Measurements from ENCODE around the gene ZNF787.

Gene ZNF787

DNA sequence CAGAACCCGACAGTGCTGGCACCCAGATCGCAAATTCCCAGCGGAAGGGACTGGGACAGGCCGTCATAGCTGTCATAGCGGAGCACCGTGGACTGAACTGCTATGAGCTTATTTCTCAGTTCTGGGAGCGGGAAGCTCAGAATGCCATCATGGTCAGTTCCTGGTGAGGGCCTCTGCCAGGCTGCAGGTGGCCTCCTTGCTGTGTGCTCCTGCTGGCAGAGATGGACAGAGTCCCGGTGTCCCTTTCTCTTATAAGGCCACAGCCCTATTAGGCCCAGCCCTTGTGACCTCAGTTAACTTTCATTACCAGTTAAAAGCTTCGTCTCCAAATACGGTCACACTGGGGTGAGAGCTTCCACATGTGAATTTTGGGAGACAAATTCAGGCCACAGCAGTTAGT is 24.6 kb upstream of the ZNF787 start:
- no peak for TF ChIP-seq L3MBTL2 (conservative IDR thresholded peaks at IDR 0.05)
- TF ChIP-seq, protein P1, sequence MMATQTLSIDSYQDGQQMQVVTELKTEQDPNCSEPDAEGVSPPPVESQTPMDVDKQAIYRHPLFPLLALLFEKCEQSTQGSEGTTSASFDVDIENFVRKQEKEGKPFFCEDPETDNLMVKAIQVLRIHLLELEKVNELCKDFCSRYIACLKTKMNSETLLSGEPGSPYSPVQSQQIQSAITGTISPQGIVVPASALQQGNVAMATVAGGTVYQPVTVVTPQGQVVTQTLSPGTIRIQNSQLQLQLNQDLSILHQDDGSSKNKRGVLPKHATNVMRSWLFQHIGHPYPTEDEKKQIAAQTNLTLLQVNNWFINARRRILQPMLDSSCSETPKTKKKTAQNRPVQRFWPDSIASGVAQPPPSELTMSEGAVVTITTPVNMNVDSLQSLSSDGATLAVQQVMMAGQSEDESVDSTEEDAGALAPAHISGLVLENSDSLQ (IDR thresholded peaks at IDR 0.05), result no peak
- no peak for TF ChIP-seq SUZ12 (IDR thresholded peaks at IDR 0.05)
- no peak for TF ChIP-seq ARNT (IDR thresholded peaks at IDR 0.05)
- TF ChIP-seq TARDBP (IDR thresholded peaks at IDR 0.05), result no peak
- TF ChIP-seq FOXK2 (IDR thresholded peaks at IDR 0.05), result no peak
- ChIA-PET CTCF (interaction anchor here (0.6 kb wide), 1 partner anchor 1229 kb away, joined by 4 read pairs; no protein-coding TSS in a partner anchor), POLR2A (interaction anchor here (0.8 to 1.1 kb wide), 2 partner anchors 9 to 25 kb away, joined by 3 read pairs; partner anchors contain the start of gene ZNF787)
- no peak for DNase-seq (ENCODE audit: extremely low spot score)

DNA sequence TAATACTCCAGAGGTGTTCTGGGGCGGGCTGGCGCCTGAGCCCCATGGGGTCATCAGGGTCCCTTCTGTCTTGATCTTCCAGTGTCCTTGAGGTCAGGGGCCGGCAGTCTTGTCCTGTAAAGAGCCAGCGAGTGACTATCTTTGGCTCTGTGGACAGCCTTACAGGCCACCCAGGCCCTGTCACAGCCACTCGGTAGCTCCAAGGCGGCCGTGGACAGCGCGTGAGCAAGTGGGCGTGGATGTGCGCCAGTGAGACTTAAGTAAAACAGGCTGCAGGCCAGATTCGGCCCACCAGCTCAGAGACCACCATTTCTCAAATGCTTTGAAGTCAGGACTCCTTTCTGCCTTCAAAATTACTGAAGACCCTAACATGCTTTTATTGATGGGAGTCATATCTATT is 23.7 kb upstream of the ZNF787 start:
- CTCF ChIA-PET, result no interaction called here
- DNase-seq (ENCODE audit: extremely low spot score), result no peak
- POLR2A ChIA-PET, result interaction anchor here (0.8 kb wide), 1 partner anchor 24 kb away, joined by 3 read pairs; the partner anchor contains the start of gene ZNF787
- no peak for TF ChIP-seq LEF1 (IDR thresholded peaks at IDR 0.05; ENCODE audit: borderline replicate concordance)
- TF ChIP-seq TARDBP (IDR thresholded peaks at IDR 0.05), result no peak
- no peak for TF ChIP-seq FOXK2 (IDR thresholded peaks at IDR 0.05)
- TF ChIP-seq ARNT (IDR thresholded peaks at IDR 0.05), result no peak
- TF ChIP-seq ELF4 (IDR thresholded peaks at IDR 0.05), result no peak
- no peak for TF ChIP-seq FOXM1 (IDR thresholded peaks at IDR 0.05; ENCODE audit: borderline replicate concordance)
- TF ChIP-seq, protein P1 (IDR thresholded peaks at IDR 0.05), result no peak
- TF ChIP-seq BHLHE40 (IDR thresholded peaks at IDR 0.05; ENCODE audit: borderline replicate concordance), result no peak
- no peak for TF ChIP-seq HDGF (IDR thresholded peaks at IDR 0.05; ENCODE audit: borderline replicate concordance)
- TF ChIP-seq FOXA1 (IDR thresholded peaks at IDR 0.05), result no peak
- no peak for TF ChIP-seq ZNF384 (IDR thresholded peaks at IDR 0.05)
- TF ChIP-seq SP1 (IDR thresholded peaks at IDR 0.05), result no peak
- no peak for TF ChIP-seq L3MBTL2 (conservative IDR thresholded peaks at IDR 0.05)
- TF ChIP-seq SUZ12 (IDR thresholded peaks at IDR 0.05), result no peak
- no peak for TF ChIP-seq CTBP1 (IDR thresholded peaks at IDR 0.05; ENCODE audit: borderline replicate concordance)
- TF ChIP-seq NFRKB (IDR thresholded peaks at IDR 0.05), result no peak

DNA sequence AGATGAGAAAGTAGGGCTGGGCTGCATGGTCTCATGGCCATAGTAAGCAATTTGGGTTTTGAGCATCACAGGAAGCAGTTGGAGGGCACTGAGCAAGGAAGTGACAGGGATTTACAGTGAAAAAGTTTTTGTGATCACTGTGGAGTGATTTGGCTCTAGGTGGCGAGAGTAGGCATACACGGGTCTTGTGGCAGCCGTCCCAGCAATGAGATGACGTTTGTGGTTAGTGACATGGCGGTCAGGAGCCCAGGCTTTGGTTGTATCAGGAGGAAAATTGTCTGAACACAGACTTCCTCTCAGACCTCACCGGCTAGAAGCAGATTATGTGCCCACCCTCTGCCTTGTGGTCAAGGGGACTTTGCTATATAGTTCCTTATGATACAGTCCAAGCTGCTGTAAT is 23.3 kb upstream of the ZNF787 start:
- ChIA-PET POLR2A (no interaction called here), CTCF (no interaction called here)
- DNase-seq (ENCODE audit: extremely low spot score), result no peak
- TF ChIP-seq SUZ12 (IDR thresholded peaks at IDR 0.05), result no peak
- no peak for TF ChIP-seq ARNT (IDR thresholded peaks at IDR 0.05)
- TF ChIP-seq L3MBTL2 (conservative IDR thresholded peaks at IDR 0.05), result no peak
- TF ChIP-seq, protein P1 (IDR thresholded peaks at IDR 0.05), result no peak
- TF ChIP-seq FOXM1 (IDR thresholded peaks at IDR 0.05; ENCODE audit: borderline replicate concordance), result no peak
- no peak for TF ChIP-seq BHLHE40 (IDR thresholded peaks at IDR 0.05; ENCODE audit: borderline replicate concordance)
- TF ChIP-seq SP1 (IDR thresholded peaks at IDR 0.05), result no peak
- no peak for TF ChIP-seq CTBP1 (IDR thresholded peaks at IDR 0.05; ENCODE audit: borderline replicate concordance)
- TF ChIP-seq NFRKB (IDR thresholded peaks at IDR 0.05), result no peak
- TF ChIP-seq HDGF (IDR thresholded peaks at IDR 0.05; ENCODE audit: borderline replicate concordance), result no peak
- TF ChIP-seq FOXA1 (IDR thresholded peaks at IDR 0.05), result no peak
- no peak for TF ChIP-seq TARDBP (IDR thresholded peaks at IDR 0.05)

DNA sequence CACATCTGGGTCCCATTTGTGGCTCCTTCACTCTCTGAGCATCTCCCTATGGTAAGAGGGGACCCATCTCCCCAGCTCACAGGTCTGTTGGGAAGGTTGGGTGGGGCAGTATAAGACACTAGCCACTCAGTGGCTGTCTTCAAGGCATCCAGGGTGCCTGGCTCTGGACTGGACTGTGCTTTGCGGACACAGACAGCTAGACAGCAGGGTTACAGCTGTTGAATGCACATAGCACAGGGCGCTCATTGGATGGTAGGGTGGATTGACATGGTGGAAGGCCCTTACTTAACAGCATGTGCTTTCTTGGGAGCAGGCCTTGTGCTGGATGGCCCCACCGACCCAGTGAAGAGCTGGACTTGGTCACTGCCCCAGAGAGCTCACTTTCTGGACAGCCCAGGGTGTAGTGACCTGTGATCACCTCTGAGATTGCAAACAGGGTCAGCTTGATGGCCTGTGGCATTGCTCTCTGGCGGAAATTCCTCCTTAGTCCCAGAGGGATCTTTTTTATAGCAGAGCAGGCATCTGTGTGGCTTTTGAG is 21.9 kb upstream of the ZNF787 start:
- no peak for DNase-seq (ENCODE audit: extremely low spot score)
- CTCF ChIA-PET, result no interaction called here
- no peak for TF ChIP-seq ELF4 (IDR thresholded peaks at IDR 0.05)
- POLR2A ChIA-PET, result no interaction called here

DNA sequence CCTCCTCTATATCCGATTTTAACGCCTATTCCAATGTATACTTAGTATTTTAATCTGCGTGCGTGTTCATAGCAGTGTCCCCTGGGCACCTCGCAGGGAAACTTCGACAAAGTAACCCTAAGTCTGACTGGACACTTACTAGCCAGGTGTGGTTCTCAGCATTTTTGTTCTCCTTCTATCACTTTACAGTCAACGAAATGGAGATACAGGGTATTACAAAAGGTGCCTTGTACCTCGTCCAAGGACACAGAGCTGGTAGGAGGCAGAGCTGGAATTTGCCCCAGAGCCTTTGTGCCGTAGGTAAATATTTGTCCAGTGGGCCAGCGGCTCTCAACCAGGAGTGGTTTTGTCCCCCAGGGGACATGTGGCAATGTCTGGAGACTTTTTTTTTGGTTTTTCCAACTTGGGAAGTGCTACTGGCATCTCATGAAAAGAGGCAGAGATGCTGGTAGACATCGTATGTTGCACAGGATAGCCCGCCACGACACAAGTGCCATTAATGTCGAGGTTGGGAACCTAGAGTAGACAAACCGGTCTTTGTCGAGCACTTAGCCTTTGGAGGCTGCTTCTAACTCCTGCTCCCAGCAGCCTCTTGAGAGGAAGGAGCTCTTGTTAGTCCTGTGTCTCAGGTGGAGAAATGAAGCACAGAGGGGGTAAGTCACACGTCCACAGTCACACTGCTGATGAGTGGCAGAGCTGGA is 21.1 kb upstream of the ZNF787 start:
- TF ChIP-seq ELF4 (IDR thresholded peaks at IDR 0.05), result no peak
- TF ChIP-seq LEF1 (IDR thresholded peaks at IDR 0.05; ENCODE audit: borderline replicate concordance), result no peak
- no peak for DNase-seq (ENCODE audit: extremely low spot score)
- ChIA-PET POLR2A (no interaction called here), CTCF (no interaction called here)

DNA sequence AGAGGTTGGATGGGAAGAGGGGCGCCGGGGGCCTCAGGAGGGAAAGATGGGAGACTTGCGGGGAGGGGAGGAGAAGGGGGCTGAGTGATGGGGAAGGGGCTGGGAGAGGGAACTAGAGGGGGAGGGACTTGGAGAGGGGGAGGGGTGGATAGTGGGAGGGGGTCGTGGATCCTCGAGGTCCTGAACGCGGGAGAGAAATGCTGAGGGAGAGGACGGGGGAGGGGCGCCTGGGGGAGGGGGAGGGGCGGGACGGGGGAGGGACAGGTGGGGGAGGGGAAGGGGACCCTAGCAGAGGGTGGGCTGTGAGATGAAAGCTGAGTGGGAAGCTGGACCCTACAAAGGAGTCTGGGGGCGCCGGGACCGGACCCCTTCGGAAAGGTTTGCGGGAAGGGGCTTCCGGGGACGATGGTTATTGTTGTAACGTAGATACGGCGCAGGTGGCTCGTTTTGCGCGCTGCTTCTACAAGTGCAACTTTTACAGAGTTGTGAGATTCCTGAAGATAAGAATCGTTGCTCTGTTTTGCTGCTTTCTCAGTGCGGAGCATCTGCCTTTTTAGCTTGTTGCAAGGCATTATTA is 20.4 kb upstream of the ZNF787 start:
- TF ChIP-seq NFRKB (IDR thresholded peaks at IDR 0.05), result no peak
- ChIA-PET CTCF (no interaction called here), POLR2A (no interaction called here)
- DNase-seq (ENCODE audit: extremely low spot score), result no peak
